Measurements from ENCODE around the gene EFEMP1. TPM values are rescaled to one million over a fixed set of nuclear protein-coding genes. Genes with fewer than 3 reads are reported as not detected.

The EFEMP1 gene
- total and polyA plus RNA-seq, 9 of the 15 experiments (the other 6 are each of a cell fraction or from before 2014, with no cell fraction given), result 0.05 to 6.2 (median 0.22) TPM

DNA sequence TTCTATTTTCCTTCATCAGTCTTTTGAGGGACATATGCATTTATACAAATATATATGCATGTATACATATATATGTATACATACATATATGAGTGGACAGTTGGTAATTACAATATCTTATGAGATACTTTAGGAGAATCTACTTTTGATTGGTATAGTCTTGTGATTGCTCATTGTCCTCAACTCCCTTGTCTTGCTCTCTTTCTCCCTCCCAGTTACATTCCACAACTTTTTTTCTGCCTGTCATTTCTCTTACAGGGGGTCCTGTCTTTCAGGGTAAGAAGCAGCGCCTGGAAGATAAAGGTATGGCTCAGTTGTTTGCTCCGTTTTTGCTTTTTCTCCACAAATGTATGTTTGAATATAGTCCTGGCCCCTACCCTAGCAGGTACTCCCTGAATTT is 19.9 kb downstream of the EFEMP1 start:
- in situ Hi-C loops (cut with MboI), result no loop called here
- Histone ChIP-seq H3K27ac (ENCODE audit: extremely low read depth, low read depth, low read length) (no peak overlapping the region), H3K9me3 (replicated peaks; ENCODE audit: control insufficient read depth, insufficient read depth, low read depth, low read length) (no peaks in the 10 kb centered on the region), H3K36me3 (ENCODE audit: control insufficient read depth, insufficient read depth, low read length) (no peaks in the 10 kb centered on the region), H3K27me3 (ENCODE audit: control insufficient read depth in 2 of 2, insufficient read depth in 2 of 2, low read length in 2 of 2) (no peaks in the 10 kb centered on the region; a peak in 1 of 5 replicates), H3K4me2 (ENCODE audit: insufficient read depth, low read length) (no peak overlapping the region), H3K4me1 (replicated peaks in 1 of 2; ENCODE audit: control insufficient read depth in 2 of 2, insufficient read depth in 2 of 2, low read length in 2 of 2) (peaks cover 0 to 5% of the 10 kb centered on the region in 2 experiments; a peak in 2 of 5 replicates), H3K4me3 (no peak overlapping the region), H3K79me2 (ENCODE audit: control insufficient read depth, insufficient read depth, low read length) (no peaks in the 10 kb centered on the region), H3K9ac (ENCODE audit: insufficient read depth in 1 of 2, low read depth in 2 of 2, low read length in 2 of 2) (no peak overlapping the region), H3K9me1 (ENCODE audit: control insufficient read depth, insufficient read depth, low read length) (no peaks in the 10 kb centered on the region), H2AFZ (ENCODE audit: low read depth, low read length) (no peak overlapping the region), H4K20me1 (replicated peaks; ENCODE audit: control insufficient read depth, insufficient read depth, low read length) (no peaks in the 10 kb centered on the region)
- WGBS (ENCODE audit: insufficient coverage, low coverage, missing lambda C conversion rate), result 3% methylated on average over 2 of the region's 2 CpGs
- no peak for FAIRE-seq
- ATAC-seq, result no peak
- ChIA-PET POLR2A (interaction anchor here (1.0 to 2.3 kb wide), 2 partner anchors 15 to 77 kb away, joined by 3 to 6 read pairs; no protein-coding TSS in a partner anchor), CTCF (ENCODE audit: low intra/inter-chr PET ratio) (no interaction called here)
- no peak for TF ChIP-seq ILF3 (IDR thresholded peaks at IDR 0.05; ENCODE audit: borderline replicate concordance)
- no peak for TF ChIP-seq ESRRA (IDR thresholded peaks at IDR 0.05; ENCODE audit: borderline replicate concordance, low read depth)
- TF ChIP-seq, protein P1, sequence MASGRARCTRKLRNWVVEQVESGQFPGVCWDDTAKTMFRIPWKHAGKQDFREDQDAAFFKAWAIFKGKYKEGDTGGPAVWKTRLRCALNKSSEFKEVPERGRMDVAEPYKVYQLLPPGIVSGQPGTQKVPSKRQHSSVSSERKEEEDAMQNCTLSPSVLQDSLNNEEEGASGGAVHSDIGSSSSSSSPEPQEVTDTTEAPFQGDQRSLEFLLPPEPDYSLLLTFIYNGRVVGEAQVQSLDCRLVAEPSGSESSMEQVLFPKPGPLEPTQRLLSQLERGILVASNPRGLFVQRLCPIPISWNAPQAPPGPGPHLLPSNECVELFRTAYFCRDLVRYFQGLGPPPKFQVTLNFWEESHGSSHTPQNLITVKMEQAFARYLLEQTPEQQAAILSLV (tag; IDR thresholded peaks at IDR 0.05), result no peak
- TF ChIP-seq, protein P2, sequence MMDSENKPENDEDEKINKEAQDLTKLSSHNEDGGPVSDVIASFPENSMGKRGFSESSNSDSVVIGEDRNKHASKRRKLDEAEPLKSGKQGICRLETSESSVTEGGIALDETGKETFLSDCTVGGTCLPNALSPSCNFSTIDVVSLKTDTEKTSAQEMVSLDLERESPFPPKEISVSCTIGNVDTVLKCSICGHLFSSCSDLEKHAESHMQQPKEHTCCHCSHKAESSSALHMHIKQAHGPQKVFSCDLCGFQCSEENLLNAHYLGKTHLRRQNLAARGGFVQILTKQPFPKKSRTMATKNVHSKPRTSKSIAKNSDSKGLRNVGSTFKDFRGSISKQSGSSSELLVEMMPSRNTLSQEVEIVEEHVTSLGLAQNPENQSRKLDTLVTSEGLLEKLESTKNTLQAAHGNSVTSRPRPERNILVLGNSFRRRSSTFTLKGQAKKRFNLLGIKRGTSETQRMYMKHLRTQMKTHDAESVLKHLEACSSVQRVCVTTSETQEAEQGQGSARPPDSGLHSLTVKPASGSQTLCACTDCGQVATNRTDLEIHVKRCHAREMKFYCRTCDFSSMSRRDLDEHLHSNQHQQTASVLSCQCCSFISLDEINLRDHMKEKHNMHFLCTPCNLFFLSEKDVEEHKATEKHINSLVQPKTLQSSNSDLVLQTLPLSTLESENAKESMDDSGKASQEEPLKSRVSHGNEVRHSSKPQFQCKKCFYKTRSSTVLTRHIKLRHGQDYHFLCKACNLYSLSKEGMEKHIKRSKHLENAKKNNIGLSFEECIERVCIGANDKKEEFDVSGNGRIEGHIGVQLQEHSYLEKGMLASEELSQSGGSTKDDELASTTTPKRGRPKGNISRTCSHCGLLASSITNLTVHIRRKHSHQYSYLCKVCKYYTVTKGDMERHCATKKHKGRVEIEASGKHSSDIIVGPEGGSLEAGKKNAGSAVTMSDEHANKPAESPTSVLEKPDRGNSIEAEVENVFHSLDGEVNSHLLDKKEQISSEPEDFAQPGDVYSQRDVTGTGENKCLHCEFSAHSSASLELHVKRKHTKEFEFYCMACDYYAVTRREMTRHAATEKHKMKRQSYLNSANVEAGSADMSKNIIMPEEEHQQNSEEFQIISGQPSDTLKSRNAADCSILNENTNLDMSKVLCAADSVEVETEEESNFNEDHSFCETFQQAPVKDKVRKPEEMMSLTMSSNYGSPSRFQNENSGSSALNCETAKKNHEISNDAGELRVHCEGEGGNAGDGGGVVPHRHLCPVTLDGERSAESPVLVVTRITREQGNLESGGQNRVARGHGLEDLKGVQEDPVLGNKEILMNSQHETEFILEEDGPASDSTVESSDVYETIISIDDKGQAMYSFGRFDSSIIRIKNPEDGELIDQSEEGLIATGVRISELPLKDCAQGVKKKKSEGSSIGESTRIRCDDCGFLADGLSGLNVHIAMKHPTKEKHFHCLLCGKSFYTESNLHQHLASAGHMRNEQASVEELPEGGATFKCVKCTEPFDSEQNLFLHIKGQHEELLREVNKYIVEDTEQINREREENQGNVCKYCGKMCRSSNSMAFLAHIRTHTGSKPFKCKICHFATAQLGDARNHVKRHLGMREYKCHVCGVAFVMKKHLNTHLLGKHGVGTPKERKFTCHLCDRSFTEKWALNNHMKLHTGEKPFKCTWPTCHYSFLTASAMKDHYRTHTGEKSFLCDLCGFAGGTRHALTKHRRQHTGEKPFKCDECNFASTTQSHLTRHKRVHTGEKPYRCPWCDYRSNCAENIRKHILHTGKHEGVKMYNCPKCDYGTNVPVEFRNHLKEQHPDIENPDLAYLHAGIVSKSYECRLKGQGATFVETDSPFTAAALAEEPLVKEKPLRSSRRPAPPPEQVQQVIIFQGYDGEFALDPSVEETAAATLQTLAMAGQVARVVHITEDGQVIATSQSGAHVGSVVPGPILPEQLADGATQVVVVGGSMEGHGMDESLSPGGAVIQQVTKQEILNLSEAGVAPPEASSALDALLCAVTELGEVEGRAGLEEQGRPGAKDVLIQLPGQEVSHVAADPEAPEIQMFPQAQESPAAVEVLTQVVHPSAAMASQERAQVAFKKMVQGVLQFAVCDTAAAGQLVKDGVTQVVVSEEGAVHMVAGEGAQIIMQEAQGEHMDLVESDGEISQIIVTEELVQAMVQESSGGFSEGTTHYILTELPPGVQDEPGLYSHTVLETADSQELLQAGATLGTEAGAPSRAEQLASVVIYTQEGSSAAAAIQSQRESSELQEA (IDR thresholded peaks at IDR 0.05; ENCODE audit: low read depth), result no peak
- peak; percentile 69; the same call in 1 of the 2 replicates for TF ChIP-seq ZBTB17 (CRISPR knock-in tag; IDR thresholded peaks at IDR 0.05)
- no peak for TF ChIP-seq RBM34 (IDR thresholded peaks at IDR 0.05; ENCODE audit: borderline replicate concordance, insufficient read depth, low read length)
- peak; percentile 98 for TF ChIP-seq ZNF41 (CRISPR knock-in tag; conservative IDR thresholded peaks at IDR 0.05)
- no peak for DNase-seq (ENCODE audit: extremely low read depth in 1 of 4, low spot score in 3 of 4)
- BruUV-seq (replicated peaks), result no TSS peak
- intact Hi-C loops (cut with micrococcal nuclease), result no loop called here

Measured in K562 (cell line).